OCI-LY7 (cell line): Measurements from ENCODE around the gene ABL1. TPM values are rescaled to one million over a fixed set of nuclear protein-coding genes. Genes with fewer than 3 reads are reported as not detected.

ENCODE experiments used
- BruUV-seq: library from RNA; stranded (reverse); fragments of 400-500 nt; replicated peaks from 2 replicates; lab custom pipeline; 2021; lab: Mats Ljungman, UMichigan
- CTCF ChIA-PET: fragments of 300-600 bp; sonication (Branson Sonifier 250); formaldehyde crosslinking; loops from one replicate; lab custom pipeline; 2022; ENCODE audit warnings: antibody characterized with exemption; ENCODE audit not compliant: unreplicated experiment; lab: Charles Lee
- POLR2A ChIA-PET: fragments of 300-600 bp; sonication (Branson Sonifier 250); formaldehyde crosslinking; loops from one replicate; lab custom pipeline; 2022; ENCODE audit warnings: antibody characterized with exemption; lab: Charles Lee
- DNase-seq: peaks from one replicate; pipeline ENCODE4 v3.0.0-alpha.2; 2015; ENCODE audit warnings: low spot score
- H2AFZ ChIP-seq: fragments of 200-600 bp; sonication (generic), shearing (Covaris generic); 2 replicates; pipeline ENCODE4 v1.6.1; 2014; ENCODE audit warnings: mild to moderate bottlenecking, antibody characterized with exemption, low read length, moderate library complexity
- H3K27ac ChIP-seq: fragments of 200-600 bp; sonication (generic); 2 replicates; pipeline ENCODE4 v1.5.1; 2014; ENCODE audit warnings: mixed run types, low read depth, mild to moderate bottlenecking, moderate library complexity, low read length, inconsistent platforms; ENCODE audit not compliant: poor library complexity, severe bottlenecking
- H3K36me3 ChIP-seq: fragments of 200-600 bp; sonication (generic); 2 replicates; pipeline ENCODE4 v1.6.1; 2014; ENCODE audit warnings: mild to moderate bottlenecking, antibody characterized with exemption, low read length, moderate library complexity, mixed read lengths; ENCODE audit not compliant: insufficient read depth
- H3K4me1 ChIP-seq: fragments of 200-600 bp; sonication (generic); 2 replicates; pipeline ENCODE4 v1.5.1; 2014; ENCODE audit warnings: mild to moderate bottlenecking, low read length; ENCODE audit not compliant: insufficient read depth, poor library complexity, severe bottlenecking
- H3K4me2 ChIP-seq: fragments of 200-600 bp; sonication (generic); 2 replicates; pipeline ENCODE4 v1.6.1; 2014; ENCODE audit warnings: mild to moderate bottlenecking, low read length
- H3K4me3 ChIP-seq: fragments of 200-600 bp; sonication (generic); 2 replicates; pipeline ENCODE4 v1.5.1; 2014; ENCODE audit warnings: mild to moderate bottlenecking, low read depth, low read length; ENCODE audit not compliant: poor library complexity, severe bottlenecking
- H3K79me2 ChIP-seq: fragments of 200-600 bp; sonication (generic); 2 replicates; pipeline ENCODE4 v1.6.1; 2016; ENCODE audit warnings: low read depth, mild to moderate bottlenecking, low read length, moderate library complexity, mixed read lengths; ENCODE audit not compliant: insufficient read depth
- H3K9me2 ChIP-seq: fragments of 200-600 bp; sonication (generic); 2 replicates; pipeline ENCODE4 v1.6.1; 2016; ENCODE audit warnings: mild to moderate bottlenecking, low read length, mixed read lengths; ENCODE audit not compliant: insufficient read depth
- H3K9me3 ChIP-seq: fragments of 200-600 bp; sonication (generic); 2 replicates; pipeline ENCODE4 v1.6.1; 2014; ENCODE audit warnings: mild to moderate bottlenecking, mixed run types, low read length, mixed read lengths
- H4K20me1 ChIP-seq: fragments of 200-600 bp; sonication (generic); 2 replicates; pipeline ENCODE4 v1.6.1; 2014; ENCODE audit warnings: mild to moderate bottlenecking, antibody characterized with exemption, low read length, moderate library complexity, mixed read lengths; ENCODE audit not compliant: insufficient read depth
- EZH2phosphoT487 ChIP-seq: fragments of 200-600 bp; sonication (generic); IDR thresholded peaks from 2 replicates; pipeline ENCODE4 v1.6.1; 2018; ENCODE audit warnings: low read depth, borderline replicate concordance, mild to moderate bottlenecking, mixed run types, antibody characterized with exemption, low read length, moderate library complexity, mixed read lengths
- intact Hi-C: fragments of 100-400 bp; cut with micrococcal nuclease; formaldehyde crosslinking; loops from one replicate; pipeline ENCODE4 v1.10.0; 2022; ENCODE audit not compliant: unreplicated experiment
- total RNA-seq, 2 experiments: library from RNA; depleted of rRNA in 1 of 2; stranded (reverse); fragments of >200 nt in 1 of 2; shearing (Covaris generic) in 1 of 2; gene quantifications; 2 replicates each; pipeline ENCODE4 v1.2.3, GENCODE V29; 2014 to 2022
- TF ChIP-seq, protein P1 (sequence below): fragments of 200-600 bp; sonication (generic); conservative IDR thresholded peaks from 2 replicates; pipeline ENCODE4 v1.5.1; 2014; ENCODE audit warnings: mild to moderate bottlenecking, antibody characterized with exemption, low read length, moderate library complexity, mixed read lengths

Gene ABL1
- total RNA-seq, 2 experiments from 2014 or later, result 8.1 to 28.3 TPM

DNA sequence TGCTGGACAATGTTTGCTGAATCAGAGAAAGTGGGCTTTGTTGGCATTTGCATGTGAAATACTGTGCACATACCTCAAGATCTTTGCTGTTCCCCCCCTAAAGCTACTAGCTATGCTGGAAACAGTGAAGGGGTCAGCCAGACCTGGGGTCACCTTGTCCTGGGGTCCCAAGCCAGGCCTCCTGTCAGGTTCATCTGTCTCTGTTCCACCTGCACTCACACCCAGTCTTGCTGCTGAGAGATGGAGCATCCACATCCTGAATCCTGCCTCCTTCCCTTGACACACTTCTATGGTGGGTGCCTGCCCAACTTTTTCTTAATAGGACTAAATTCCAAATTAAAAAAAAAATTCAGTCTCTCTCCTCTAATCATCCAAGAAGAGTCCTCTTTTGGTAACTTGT, 4.0 kb upstream of the ABL1 start:
- Histone ChIP-seq H3K79me2 (no peaks in the 10 kb centered on the region), H3K4me2 (no peak overlapping the region), H4K20me1 (peaks cover 14% of the 10 kb centered on the region), H3K4me1 (no peaks in the 10 kb centered on the region), H3K36me3 (no peaks in the 10 kb centered on the region), H3K9me2 (no peaks in the 10 kb centered on the region), H2AFZ (no peak overlapping the region), H3K9me3 (peaks cover 7% of the 10 kb centered on the region), H3K4me3 (no peak overlapping the region), H3K27ac (no peak overlapping the region)
- no TSS peak for BruUV-seq
- ChIA-PET POLR2A (interaction anchor here (0.6 kb wide), 2 partner anchors 17 to 372 kb away, joined by 3 to 4 read pairs; no protein-coding TSS in a partner anchor), CTCF (no interaction called here)
- TF ChIP-seq, protein P1, sequence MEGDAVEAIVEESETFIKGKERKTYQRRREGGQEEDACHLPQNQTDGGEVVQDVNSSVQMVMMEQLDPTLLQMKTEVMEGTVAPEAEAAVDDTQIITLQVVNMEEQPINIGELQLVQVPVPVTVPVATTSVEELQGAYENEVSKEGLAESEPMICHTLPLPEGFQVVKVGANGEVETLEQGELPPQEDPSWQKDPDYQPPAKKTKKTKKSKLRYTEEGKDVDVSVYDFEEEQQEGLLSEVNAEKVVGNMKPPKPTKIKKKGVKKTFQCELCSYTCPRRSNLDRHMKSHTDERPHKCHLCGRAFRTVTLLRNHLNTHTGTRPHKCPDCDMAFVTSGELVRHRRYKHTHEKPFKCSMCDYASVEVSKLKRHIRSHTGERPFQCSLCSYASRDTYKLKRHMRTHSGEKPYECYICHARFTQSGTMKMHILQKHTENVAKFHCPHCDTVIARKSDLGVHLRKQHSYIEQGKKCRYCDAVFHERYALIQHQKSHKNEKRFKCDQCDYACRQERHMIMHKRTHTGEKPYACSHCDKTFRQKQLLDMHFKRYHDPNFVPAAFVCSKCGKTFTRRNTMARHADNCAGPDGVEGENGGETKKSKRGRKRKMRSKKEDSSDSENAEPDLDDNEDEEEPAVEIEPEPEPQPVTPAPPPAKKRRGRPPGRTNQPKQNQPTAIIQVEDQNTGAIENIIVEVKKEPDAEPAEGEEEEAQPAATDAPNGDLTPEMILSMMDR, result no peak
- no peak for TF ChIP-seq EZH2phosphoT487
- no peak for DNase-seq
- intact Hi-C loops, result no loop called here

DNA sequence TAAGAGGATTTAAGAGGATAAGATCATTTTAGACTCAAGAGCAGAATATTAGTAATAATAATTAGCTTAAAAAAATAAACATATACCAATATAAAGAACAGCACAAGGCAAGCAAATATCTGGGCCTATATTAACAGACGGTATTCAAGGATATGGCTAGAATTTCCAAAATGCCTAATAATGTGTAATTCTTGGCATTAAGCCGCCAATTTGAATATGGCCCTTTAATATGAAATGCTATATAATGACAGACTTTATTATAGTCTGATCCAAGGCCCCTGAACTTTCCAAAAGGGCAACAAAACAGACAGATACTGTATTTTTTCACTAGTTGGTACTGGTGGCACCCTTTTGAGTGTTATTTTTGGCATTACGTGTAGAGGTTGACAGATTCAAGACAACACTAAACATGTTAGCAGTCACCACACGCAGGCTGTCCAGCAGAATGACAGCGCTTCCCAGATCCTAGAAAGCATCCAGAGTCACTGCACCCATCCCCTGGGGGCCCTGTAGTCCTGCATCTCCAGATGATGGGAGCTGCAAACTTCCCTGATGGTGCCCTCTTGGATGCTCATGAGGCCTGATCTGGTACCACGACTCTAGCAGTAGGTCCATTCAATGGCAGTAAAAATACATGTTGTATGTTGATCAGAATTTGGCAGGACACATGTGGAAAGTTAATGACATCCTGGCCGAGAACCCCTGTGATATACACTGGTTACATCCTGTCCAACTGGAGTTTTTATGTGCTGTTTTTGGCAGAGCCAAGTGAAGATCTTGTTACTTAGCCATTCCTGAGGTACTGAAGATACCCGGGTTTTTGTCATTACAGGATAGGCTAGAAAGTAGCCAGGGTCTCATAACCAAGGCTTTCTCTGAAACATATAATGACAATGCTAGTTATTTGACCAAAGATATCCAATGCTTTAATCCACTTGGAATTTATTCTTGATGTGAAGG, 1.7 kb upstream of the ABL1 start:
- H3K4me3 ChIP-seq, result no peak overlapping the region
- H4K20me1 ChIP-seq, result peaks cover 20% of the 10 kb centered on the region
- H3K79me2 ChIP-seq, result no peaks in the 10 kb centered on the region
- TF ChIP-seq EZH2phosphoT487, result no peak
- TF ChIP-seq, protein P1, result no peak
- no peaks in the 10 kb centered on the region for H3K9me2 ChIP-seq
- no peaks in the 10 kb centered on the region for H3K4me1 ChIP-seq
- no peaks in the 10 kb centered on the region for H3K36me3 ChIP-seq
- no TSS peak for BruUV-seq
- CTCF ChIA-PET, result no interaction called here
- DNase-seq, result no peak
- H3K27ac ChIP-seq, result no peak overlapping the region
- intact Hi-C loops, result no loop called here
- no peak overlapping the region for H3K4me2 ChIP-seq
- H3K9me3 ChIP-seq, result peaks cover 6% of the 10 kb centered on the region
- POLR2A ChIA-PET, result interaction anchor here (0.6 to 1.7 kb wide), 2 partner anchors 12 to 288 kb away, joined by 4 to 7 read pairs; no protein-coding TSS in a partner anchor
- H2AFZ ChIP-seq, result no peak overlapping the region
